ENCODE measurements around the gene AUTS2. TPM values are rescaled to one million over a fixed set of nuclear protein-coding genes. Genes with fewer than 3 reads are reported as not detected.

Gene AUTS2
- total RNA-seq, 1 experiment from 2014 or later, result 50.0 TPM

GRCh38 chr7:69640216-69640615, 41.9 kb downstream of the AUTS2 start:
- Mint-ChIP-seq H3K36me3 (peaks cover 5% of the 10 kb centered on the region), H3K27me3 (ENCODE audit: low read depth) (peaks cover 100% of the 10 kb centered on the region), H3K4me3 (no peak overlapping the region), H3K4me1 (peaks cover 51% of the 10 kb centered on the region), H3K27ac (no peak overlapping the region), H3K9me3 (peaks cover 7% of the 10 kb centered on the region)
- CTCF ChIA-PET, result interaction anchor here (0.8 kb wide), 1 partner anchor 37 kb away, joined by 3 read pairs; no protein-coding TSS in a partner anchor
- no peak for TF ChIP-seq FOXP1 (CRISPR knock-in tag; IDR thresholded peaks at IDR 0.05; ENCODE audit: borderline replicate concordance)
- TF ChIP-seq, protein P1, sequence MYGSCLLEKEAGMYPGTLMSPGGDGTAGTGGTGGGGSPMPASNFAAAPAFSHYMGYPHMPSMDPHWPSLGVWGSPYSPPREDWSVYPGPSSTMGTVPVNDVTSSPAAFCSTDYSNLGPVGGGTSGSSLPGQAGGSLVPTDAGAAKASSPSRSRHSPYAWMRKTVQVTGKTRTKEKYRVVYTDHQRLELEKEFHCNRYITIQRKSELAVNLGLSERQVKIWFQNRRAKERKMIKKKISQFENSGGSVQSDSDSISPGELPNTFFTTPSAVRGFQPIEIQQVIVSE (CRISPR knock-in tag; IDR thresholded peaks at IDR 0.05; ENCODE audit: borderline replicate concordance), result no peak
- TF ChIP-seq, protein P2, sequence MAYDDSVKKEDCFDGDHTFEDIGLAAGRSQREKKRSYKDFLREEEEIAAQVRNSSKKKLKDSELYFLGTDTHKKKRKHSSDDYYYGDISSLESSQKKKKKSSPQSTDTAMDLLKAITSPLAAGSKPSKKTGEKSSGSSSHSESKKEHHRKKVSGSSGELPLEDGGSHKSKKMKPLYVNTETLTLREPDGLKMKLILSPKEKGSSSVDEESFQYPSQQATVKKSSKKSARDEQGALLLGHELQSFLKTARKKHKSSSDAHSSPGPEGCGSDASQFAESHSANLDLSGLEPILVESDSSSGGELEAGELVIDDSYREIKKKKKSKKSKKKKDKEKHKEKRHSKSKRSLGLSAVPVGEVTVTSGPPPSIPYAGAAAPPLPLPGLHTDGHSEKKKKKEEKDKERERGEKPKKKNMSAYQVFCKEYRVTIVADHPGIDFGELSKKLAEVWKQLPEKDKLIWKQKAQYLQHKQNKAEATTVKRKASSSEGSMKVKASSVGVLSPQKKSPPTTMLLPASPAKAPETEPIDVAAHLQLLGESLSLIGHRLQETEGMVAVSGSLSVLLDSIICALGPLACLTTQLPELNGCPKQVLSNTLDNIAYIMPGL (CRISPR knock-in tag; IDR thresholded peaks at IDR 0.05), result no peak
- TF ChIP-seq ZNF219 (CRISPR knock-in tag; IDR thresholded peaks at IDR 0.05; ENCODE audit: borderline replicate concordance), result no peak
- no peak for DNase-seq (ENCODE audit: low spot score)
- ATAC-seq, result no peak
- POLR2A ChIA-PET, result no interaction called here

- POLR2A ChIA-PET, result no interaction called here
- DNase-seq (ENCODE audit: low spot score) (no peak), ATAC-seq (no peak)
- H3K4me1 Mint-ChIP-seq, result peaks cover 60% of the 10 kb centered on the region
- H3K4me3 Mint-ChIP-seq, result no peak overlapping the region
- H3K36me3 Mint-ChIP-seq, result peaks cover 5% of the 10 kb centered on the region
- peaks cover 7% of the 10 kb centered on the region for H3K9me3 Mint-ChIP-seq
- CTCF ChIA-PET, result interaction anchor here (0.8 kb wide), 1 partner anchor 36 kb away, joined by 3 read pairs; no protein-coding TSS in a partner anchor
- H3K27ac Mint-ChIP-seq, result no peak overlapping the region
- peaks cover 98% of the 10 kb centered on the region for H3K27me3 Mint-ChIP-seq (ENCODE audit: low read depth)
- TF ChIP-seq TCF7 (CRISPR knock-in tag; IDR thresholded peaks at IDR 0.05; ENCODE audit: low read depth) (no peak), TP53 (CRISPR knock-in tag; IDR thresholded peaks at IDR 0.05) (no peak), USF1 (CRISPR knock-in tag; IDR thresholded peaks at IDR 0.05) (no peak), JUN (CRISPR knock-in tag; IDR thresholded peaks at IDR 0.05) (no peak), FOXK1 (CRISPR knock-in tag; IDR thresholded peaks at IDR 0.05) (no peak)
- TF ChIP-seq, protein P3, sequence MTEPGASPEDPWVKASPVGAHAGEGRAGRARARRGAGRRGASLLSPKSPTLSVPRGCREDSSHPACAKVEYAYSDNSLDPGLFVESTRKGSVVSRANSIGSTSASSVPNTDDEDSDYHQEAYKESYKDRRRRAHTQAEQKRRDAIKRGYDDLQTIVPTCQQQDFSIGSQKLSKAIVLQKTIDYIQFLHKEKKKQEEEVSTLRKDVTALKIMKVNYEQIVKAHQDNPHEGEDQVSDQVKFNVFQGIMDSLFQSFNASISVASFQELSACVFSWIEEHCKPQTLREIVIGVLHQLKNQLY (CRISPR knock-in tag; IDR thresholded peaks at IDR 0.05), result no peak
- TF ChIP-seq, protein P4, sequence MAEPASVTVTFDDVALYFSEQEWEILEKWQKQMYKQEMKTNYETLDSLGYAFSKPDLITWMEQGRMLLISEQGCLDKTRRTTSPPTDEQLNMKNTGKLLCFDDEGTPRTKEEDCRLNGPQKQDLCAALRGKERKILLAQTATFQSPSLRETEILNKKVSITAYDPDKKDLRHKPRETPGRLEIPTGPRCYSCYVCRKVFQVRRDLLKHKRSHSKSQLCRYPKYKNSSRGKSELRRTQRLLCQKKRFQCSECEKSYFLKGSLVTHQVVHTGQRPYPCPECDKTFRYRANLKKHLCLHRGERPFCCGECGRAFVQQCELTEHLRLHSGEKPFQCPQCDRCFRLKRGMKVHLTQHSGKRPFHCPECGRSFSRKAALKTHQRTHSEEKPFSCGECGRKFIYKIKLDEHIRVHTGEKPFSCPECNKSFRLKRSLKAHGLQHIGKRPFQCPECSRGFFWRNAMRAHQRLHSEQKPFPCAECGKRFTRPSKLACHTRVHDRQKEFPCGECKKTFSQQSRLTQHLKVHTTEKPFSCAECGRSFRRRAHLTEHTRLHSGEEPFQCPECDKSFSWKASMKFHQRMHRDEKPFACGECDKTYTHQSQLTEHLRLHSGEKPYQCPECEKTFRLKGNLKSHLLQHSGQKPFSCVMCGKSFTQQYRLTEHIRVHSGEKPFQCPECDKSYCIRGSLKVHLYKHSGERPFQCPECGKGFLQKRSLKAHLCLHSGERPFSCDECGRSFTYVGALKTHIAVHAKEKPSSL (CRISPR knock-in tag; conservative IDR thresholded peaks at IDR 0.05), result no peak
Measured at GRCh38 chr7:69640925-69641594, 42.8 kb downstream of the AUTS2 start.

GRCh38 chr7:69643265-69643664, 45.0 kb downstream of the AUTS2 start:
- POLR2A ChIA-PET, result no interaction called here
- no peak overlapping the region for H3K27ac Mint-ChIP-seq
- DNase-seq (ENCODE audit: low spot score) (no peak), ATAC-seq (no peak)
- no peaks in the 10 kb centered on the region for H3K9me3 Mint-ChIP-seq
- CTCF ChIA-PET, result no interaction called here
- no peak overlapping the region for H3K4me3 Mint-ChIP-seq
- peaks cover 98% of the 10 kb centered on the region for H3K27me3 Mint-ChIP-seq (ENCODE audit: low read depth)
- H3K36me3 Mint-ChIP-seq, result no peaks in the 10 kb centered on the region; the same call in 1 of the 2 replicates
- H3K4me1 Mint-ChIP-seq, result peaks cover 82% of the 10 kb centered on the region
- TF ChIP-seq NFYB (CRISPR knock-in tag; conservative IDR thresholded peaks at IDR 0.05; ENCODE audit: low read depth) (no peak), NR2C2 (CRISPR knock-in tag; IDR thresholded peaks at IDR 0.05) (no peak), ZNF281 (CRISPR knock-in tag; IDR thresholded peaks at IDR 0.05) (no peak), ZNF671 (CRISPR knock-in tag; IDR thresholded peaks at IDR 0.05) (no peak), ZNF219 (CRISPR knock-in tag; IDR thresholded peaks at IDR 0.05; ENCODE audit: borderline replicate concordance) (no peak), TP53 (CRISPR knock-in tag; IDR thresholded peaks at IDR 0.05) (no peak), TCF7 (CRISPR knock-in tag; IDR thresholded peaks at IDR 0.05; ENCODE audit: low read depth) (no peak), JUN (CRISPR knock-in tag; IDR thresholded peaks at IDR 0.05) (no peak), NR1H2 (CRISPR knock-in tag; IDR thresholded peaks at IDR 0.05) (no peak)
- TF ChIP-seq, protein P5, sequence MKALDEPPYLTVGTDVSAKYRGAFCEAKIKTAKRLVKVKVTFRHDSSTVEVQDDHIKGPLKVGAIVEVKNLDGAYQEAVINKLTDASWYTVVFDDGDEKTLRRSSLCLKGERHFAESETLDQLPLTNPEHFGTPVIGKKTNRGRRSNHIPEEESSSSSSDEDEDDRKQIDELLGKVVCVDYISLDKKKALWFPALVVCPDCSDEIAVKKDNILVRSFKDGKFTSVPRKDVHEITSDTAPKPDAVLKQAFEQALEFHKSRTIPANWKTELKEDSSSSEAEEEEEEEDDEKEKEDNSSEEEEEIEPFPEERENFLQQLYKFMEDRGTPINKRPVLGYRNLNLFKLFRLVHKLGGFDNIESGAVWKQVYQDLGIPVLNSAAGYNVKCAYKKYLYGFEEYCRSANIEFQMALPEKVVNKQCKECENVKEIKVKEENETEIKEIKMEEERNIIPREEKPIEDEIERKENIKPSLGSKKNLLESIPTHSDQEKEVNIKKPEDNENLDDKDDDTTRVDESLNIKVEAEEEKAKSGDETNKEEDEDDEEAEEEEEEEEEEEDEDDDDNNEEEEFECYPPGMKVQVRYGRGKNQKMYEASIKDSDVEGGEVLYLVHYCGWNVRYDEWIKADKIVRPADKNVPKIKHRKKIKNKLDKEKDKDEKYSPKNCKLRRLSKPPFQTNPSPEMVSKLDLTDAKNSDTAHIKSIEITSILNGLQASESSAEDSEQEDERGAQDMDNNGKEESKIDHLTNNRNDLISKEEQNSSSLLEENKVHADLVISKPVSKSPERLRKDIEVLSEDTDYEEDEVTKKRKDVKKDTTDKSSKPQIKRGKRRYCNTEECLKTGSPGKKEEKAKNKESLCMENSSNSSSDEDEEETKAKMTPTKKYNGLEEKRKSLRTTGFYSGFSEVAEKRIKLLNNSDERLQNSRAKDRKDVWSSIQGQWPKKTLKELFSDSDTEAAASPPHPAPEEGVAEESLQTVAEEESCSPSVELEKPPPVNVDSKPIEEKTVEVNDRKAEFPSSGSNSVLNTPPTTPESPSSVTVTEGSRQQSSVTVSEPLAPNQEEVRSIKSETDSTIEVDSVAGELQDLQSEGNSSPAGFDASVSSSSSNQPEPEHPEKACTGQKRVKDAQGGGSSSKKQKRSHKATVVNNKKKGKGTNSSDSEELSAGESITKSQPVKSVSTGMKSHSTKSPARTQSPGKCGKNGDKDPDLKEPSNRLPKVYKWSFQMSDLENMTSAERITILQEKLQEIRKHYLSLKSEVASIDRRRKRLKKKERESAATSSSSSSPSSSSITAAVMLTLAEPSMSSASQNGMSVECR (CRISPR knock-in tag; IDR thresholded peaks at IDR 0.05; ENCODE audit: borderline replicate concordance), result no peak
